Measurements from ENCODE around the gene KCNH8. TPM values are rescaled to one million over a fixed set of nuclear protein-coding genes. Genes with fewer than 3 reads are reported as not detected.

The KCNH8 gene
- total and polyA plus RNA-seq, 2 of the 4 experiments (the other 2 are of a cell fraction), result not detected

GRCh38 chr3:19231792-19232461 lies 83.6 kb downstream of the KCNH8 start:
- Histone ChIP-seq H2AK5ac (ENCODE audit: low read depth, low read length) (no peak overlapping the region), H2BK15ac (ENCODE audit: low read depth, low read length) (no peak overlapping the region), H2BK20ac (ENCODE audit: low read depth, low read length) (no peak overlapping the region), H3K14ac (replicated peaks; ENCODE audit: low read depth, low read length) (no peak overlapping the region), H3K4me1 (ENCODE audit: control insufficient read depth, insufficient read depth, low read length) (no peaks in the 10 kb centered on the region), H3K4me3 (ENCODE audit: insufficient read depth, low read depth, low read length) (no peak overlapping the region), H3K27me3 (ENCODE audit: control insufficient read depth, insufficient read depth, low read length) (no peaks in the 10 kb centered on the region), H3K36me3 (ENCODE audit: control insufficient read depth, insufficient read depth, low read length) (no peaks in the 10 kb centered on the region), H4K91ac (ENCODE audit: insufficient read depth, low read depth, low read length) (no peak overlapping the region), H3K9me3 (ENCODE audit: control insufficient read depth, insufficient read depth, low read length) (peaks cover 8% of the 10 kb centered on the region), H2BK120ac (ENCODE audit: low read depth, low read length) (no peak overlapping the region), H2AK9ac (replicated peaks; ENCODE audit: low read depth, low read length, poor library complexity) (no peak overlapping the region), H3K9me1 (ENCODE audit: insufficient read depth, low read length) (no peaks in the 10 kb centered on the region), H3K4ac (ENCODE audit: low read depth, low read length) (no peak overlapping the region), H3K56ac (ENCODE audit: extremely low read depth, insufficient read depth, low read length) (no peak overlapping the region), H3K18ac (ENCODE audit: low read depth, low read length) (no peak overlapping the region), H4K20me1 (ENCODE audit: insufficient read depth, low read length) (no peaks in the 10 kb centered on the region), H3K23ac (ENCODE audit: low read depth, low read length) (no peak overlapping the region), H4K8ac (ENCODE audit: low read depth in 2 of 2, low read length in 2 of 2) (no peak overlapping the region), H3K4me2 (ENCODE audit: low read depth, low read length) (no peak overlapping the region), H3K27ac (ENCODE audit: insufficient read depth, low read length) (no peak overlapping the region), H2BK5ac (ENCODE audit: low read depth, low read length, poor library complexity, severe bottlenecking) (no peak overlapping the region), H3K9ac (ENCODE audit: low read depth, low read length) (no peak overlapping the region), H4K5ac (ENCODE audit: low read depth, low read length) (no peak overlapping the region), H2AFZ (replicated peaks; ENCODE audit: low read length, poor library complexity) (no peak overlapping the region), H3K79me1 (ENCODE audit: low read depth in 1 of 2, low read length in 2 of 2) (no peaks in the 10 kb centered on the region)
- TF ChIP-seq RAD21 (IDR thresholded peaks at IDR 0.05; ENCODE audit: low read length), result no peak
- no peak for TF ChIP-seq MXI1 (IDR thresholded peaks at IDR 0.05; ENCODE audit: borderline replicate concordance, low read depth, low read length)
- TF ChIP-seq CEBPB (IDR thresholded peaks at IDR 0.05; ENCODE audit: low read depth, low read length), result no peak
- TF ChIP-seq RFX5 (IDR thresholded peaks at IDR 0.05; ENCODE audit: low read depth, low read length), result no peak
- no peak for TF ChIP-seq NFE2L2 (IDR thresholded peaks at IDR 0.05; ENCODE audit: low read depth, low read length)
- no peak for TF ChIP-seq CHD1 (IDR thresholded peaks at IDR 0.05; ENCODE audit: low read depth, low read length)
- no peak for TF ChIP-seq RCOR1 (IDR thresholded peaks at IDR 0.05; ENCODE audit: insufficient replicate concordance, low read length)
- TF ChIP-seq POLR2A (IDR thresholded peaks at IDR 0.05; ENCODE audit: low read depth, low read length), result no peak
- TF ChIP-seq BHLHE40 (IDR thresholded peaks at IDR 0.05; ENCODE audit: low read depth, low read length), result no peak
- TF ChIP-seq FOS (IDR thresholded peaks at IDR 0.05; ENCODE audit: low read depth, low read length), result no peak
- no peak for TF ChIP-seq SMC3 (IDR thresholded peaks at IDR 0.05; ENCODE audit: low read depth, low read length)
- TF ChIP-seq MAFK (IDR thresholded peaks at IDR 0.05; ENCODE audit: low read depth, low read length), result no peak
- TF ChIP-seq MAZ (IDR thresholded peaks at IDR 0.05; ENCODE audit: borderline replicate concordance, low read depth, low read length), result no peak
- no peak for TF ChIP-seq USF2 (IDR thresholded peaks at IDR 0.05; ENCODE audit: low read depth, low read length)
- DNase-seq, result no peak
- BruUV-seq (replicated peaks), result no TSS peak
- dilution Hi-C loops (cut with HindIII; ENCODE audit: low sequenced_read_pairs, unreplicated experiment), result no loop called here
- in situ Hi-C loops (cut with MboI; ENCODE audit: low sequenced_read_pairs), result no loop called here
- POLR2A ChIA-PET (ENCODE audit: unreplicated experiment), result no interaction called here
- intact Hi-C loops (cut with micrococcal nuclease), result no loop called here
- CTCF ChIA-PET, result no interaction called here
- no peak for ATAC-seq (ENCODE audit: low read depth)
- WGBS, 2 experiments (ENCODE audit: extremely low coverage in 2 of 2, insufficient read length in 1 of 2), result no CpG with 5 or more reads among the region's 4 CpGs
